ENCODE data around the gene STING1. TPM values are rescaled to one million over a fixed set of nuclear protein-coding genes. Genes with fewer than 3 reads are reported as not detected.

The STING1 gene
- total and polyA plus RNA-seq, 8 donors, result 3.1 to 19.7 (median 8.6) TPM

- no peaks in the 10 kb centered on the region for H3K27me3 ChIP-seq
- ATAC-seq, result no peak
- intact Hi-C loops (cut with DNase I), result no loop called here
- DNase-seq, result no peak
- FAIRE-seq, result no peak
- no peaks in the 10 kb centered on the region for H3K4me1 ChIP-seq
- no peak for TF ChIP-seq CTCF (IDR thresholded peaks at IDR 0.05)
- WGBS, 2 donors, result 46 to 49% methylated on average over 2 of the region's 2 CpGs
- H3K9me3 ChIP-seq, result no peaks in the 10 kb centered on the region
- no peaks in the 10 kb centered on the region for H3K36me3 ChIP-seq
- no peak overlapping the region for H3K4me3 ChIP-seq
- H3K27ac ChIP-seq, result peak overlapping the region in 2 of 4 donors; percentile 76 to 85
Observed at GRCh38 chr5:139524940-139525585, 42.5 kb upstream of the STING1 start.

- intact Hi-C loops (cut with DNase I), result no loop called here
- 72 to 82% methylated on average over 4 of the region's 4 CpGs for WGBS, 2 donors
- H3K9me3 ChIP-seq, result no peaks in the 10 kb centered on the region
Observed at GRCh38 chr5:139524446-139524845, 41.9 kb upstream of the STING1 start.

GRCh38 chr5:139523635-139524445 is 41.3 kb upstream of the STING1 start:
- WGBS, 2 donors, result 76 to 78% methylated on average over 10 of the region's 10 CpGs
- Histone ChIP-seq H3K4me1 (no peaks in the 10 kb centered on the region), H3K9me3 (no peaks in the 10 kb centered on the region), H3K36me3 (no peaks in the 10 kb centered on the region), H3K4me3 (no peak overlapping the region), H3K27me3 (no peaks in the 10 kb centered on the region), H3K27ac (no peak overlapping the region)
- FAIRE-seq, result no peak
- intact Hi-C loops (cut with DNase I), result no loop called here
- DNase-seq, result no peak
- no peak for ATAC-seq
- no peak for TF ChIP-seq CTCF (IDR thresholded peaks at IDR 0.05)

More at GRCh38 chr5:139524446-139524845, 41.9 kb upstream of the STING1 start:
- Histone ChIP-seq H3K27me3 (no peaks in the 10 kb centered on the region), H3K4me3 (no peak overlapping the region), H3K36me3 (no peaks in the 10 kb centered on the region), H3K4me1 (no peaks in the 10 kb centered on the region), H3K27ac (no peak overlapping the region)
- FAIRE-seq (no peak), ATAC-seq (no peak), DNase-seq (no peak)
- TF ChIP-seq CTCF (IDR thresholded peaks at IDR 0.05), result no peak

GRCh38 chr5:139517683-139518564 is 35.4 kb upstream of the STING1 start:
- DNase-seq (peak; percentile 85 to 100 (median 96)), ATAC-seq (peak; percentile 94 to 98 (median 96)), FAIRE-seq (no peak)
- intact Hi-C loops (cut with DNase I), result no loop called here
- Histone ChIP-seq H3K4me1 (no peaks in the 10 kb centered on the region), H3K27ac (peak overlapping the region; percentile 63 to 79 (median 75)), H3K9me3 (no peaks in the 10 kb centered on the region), H3K36me3 (no peaks in the 10 kb centered on the region), H3K4me3 (peak overlapping the region; percentile 24 to 49 (median 35)), H3K27me3 (no peaks in the 10 kb centered on the region)
- 5% methylated on average over 56 of the region's 56 CpGs for WGBS, 2 donors
- peak; percentile 98 to 100 (median 100) for TF ChIP-seq CTCF (IDR thresholded peaks at IDR 0.05)

All from pancreas (tissue), 10 donors.